PC-9 (cell line): ENCODE results near the gene MYBBP1A.

Source experiments
- CTCF ChIP-seq: fragments of 200-600 bp; sonication (generic); conservative IDR thresholded peaks from 2 replicates; pipeline ENCODE4 v1.6.1; 2017; ENCODE audit warnings: mixed run types, antibody characterized with exemption, mild to moderate bottlenecking, moderate library complexity
- EZH2 ChIP-seq: fragments of 200-600 bp; sonication (generic); IDR thresholded peaks from 2 replicates; pipeline ENCODE4 v1.8.0; 2017; ENCODE audit warnings: antibody characterized with exemption, low read depth

- TF ChIP-seq CTCF (no peak), EZH2 (no peak)
These were observed 30.9 kb upstream of the MYBBP1A start for GRCh38 chr17:4586043-4586442.
